Measurements from ENCODE around the gene KCNC1. TPM values are rescaled to one million over a fixed set of nuclear protein-coding genes. Genes with fewer than 3 reads are reported as not detected.

Gene KCNC1
- total RNA-seq, 1 donor from 2014 or later, result not detected

DNA sequence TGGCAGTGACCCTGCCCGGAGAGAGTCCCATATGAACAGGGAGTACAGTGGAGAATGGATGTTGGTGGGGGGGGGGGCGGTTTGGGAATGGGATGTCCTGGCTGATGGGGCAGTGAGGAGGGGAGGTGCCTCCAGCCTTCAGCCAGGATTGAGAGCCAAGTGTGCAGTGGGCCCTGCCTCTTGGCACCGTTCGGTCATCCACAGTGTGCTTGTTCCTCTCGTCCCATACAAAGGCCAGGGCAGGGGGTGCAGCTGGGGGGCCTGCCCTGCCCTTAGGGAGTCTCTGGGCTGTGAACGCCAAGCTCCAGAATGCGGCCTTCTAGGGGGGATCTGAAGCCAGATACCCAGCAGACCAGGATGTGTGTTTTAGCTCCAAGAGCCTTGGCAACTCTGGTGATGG, 34.0 kb downstream of the KCNC1 start:
- Mint-ChIP-seq H3K27ac (no peak overlapping the region), H3K4me1 (ENCODE audit: low read depth) (no peaks in the 10 kb centered on the region), H3K36me3 (ENCODE audit: low read depth) (no peaks in the 10 kb centered on the region), H3K27me3 (ENCODE audit: low read depth) (no peaks in the 10 kb centered on the region), H3K4me3 (ENCODE audit: low read depth) (no peak overlapping the region), H3K9me3 (no peaks in the 10 kb centered on the region)
- intact Hi-C loops (cut with micrococcal nuclease), result no loop called here
- no peak for DNase-seq (ENCODE audit: low spot score)

- intact Hi-C loops (cut with micrococcal nuclease), result no loop called here
- no peak overlapping the region for H3K27ac Mint-ChIP-seq
- H3K9me3 Mint-ChIP-seq, result no peaks in the 10 kb centered on the region
- H3K4me3 Mint-ChIP-seq (ENCODE audit: low read depth), result no peak overlapping the region
- no peak for DNase-seq (ENCODE audit: low spot score)
- no peaks in the 10 kb centered on the region for H3K36me3 Mint-ChIP-seq (ENCODE audit: low read depth)
- no peaks in the 10 kb centered on the region for H3K4me1 Mint-ChIP-seq (ENCODE audit: low read depth)
- H3K27me3 Mint-ChIP-seq (ENCODE audit: low read depth), result no peaks in the 10 kb centered on the region
Observed at GRCh38 chr11:17769218-17769617, 34.6 kb downstream of the KCNC1 start.

DNA sequence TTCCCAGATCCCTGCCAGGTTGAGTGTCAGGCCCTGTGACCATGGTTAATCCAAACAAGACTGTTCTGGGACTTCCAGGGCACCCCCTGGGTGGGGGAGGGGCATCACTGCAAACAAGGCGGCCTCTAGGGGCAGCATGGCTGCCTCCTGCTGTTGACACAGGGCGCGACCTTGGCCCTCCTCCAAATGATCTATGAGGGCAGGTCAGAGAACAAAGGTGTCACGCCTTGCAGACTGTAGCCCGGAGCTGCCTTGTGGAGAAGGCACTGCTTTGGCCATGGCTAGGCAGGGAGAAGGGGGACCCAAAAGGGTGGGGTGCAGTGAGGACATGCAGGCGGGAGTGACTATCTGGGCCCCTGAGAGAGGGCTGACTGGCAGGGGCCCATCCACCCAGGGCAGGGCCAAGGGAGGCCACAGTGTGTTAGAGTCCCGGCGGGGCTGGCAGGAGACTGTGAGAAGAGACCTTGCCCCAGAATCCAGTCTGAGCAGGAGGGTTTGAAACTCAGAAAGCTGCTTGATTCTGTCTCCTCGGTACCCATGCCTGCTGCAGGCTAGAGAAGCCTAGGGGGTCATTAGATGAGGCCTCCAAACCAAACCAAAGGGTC, 35.6 kb downstream of the KCNC1 start:
- Mint-ChIP-seq H3K36me3 (ENCODE audit: low read depth) (no peaks in the 10 kb centered on the region), H3K4me3 (ENCODE audit: low read depth) (no peak overlapping the region), H3K27ac (no peak overlapping the region), H3K27me3 (ENCODE audit: low read depth) (no peaks in the 10 kb centered on the region), H3K4me1 (ENCODE audit: low read depth) (no peaks in the 10 kb centered on the region), H3K9me3 (no peaks in the 10 kb centered on the region)
- intact Hi-C loops (cut with micrococcal nuclease), result no loop called here
- DNase-seq (ENCODE audit: low spot score), result no peak

- no peaks in the 10 kb centered on the region for H3K27me3 Mint-ChIP-seq (ENCODE audit: low read depth)
- H3K4me1 Mint-ChIP-seq (ENCODE audit: low read depth), result no peaks in the 10 kb centered on the region
- H3K36me3 Mint-ChIP-seq (ENCODE audit: low read depth), result no peaks in the 10 kb centered on the region
- intact Hi-C loops (cut with micrococcal nuclease), result no loop called here
- H3K4me3 Mint-ChIP-seq (ENCODE audit: low read depth), result no peak overlapping the region
- no peaks in the 10 kb centered on the region for H3K9me3 Mint-ChIP-seq
- no peak overlapping the region for H3K27ac Mint-ChIP-seq
- no peak for DNase-seq (ENCODE audit: low spot score)
Observed at GRCh38 chr11:17770917-17771316, 36.3 kb downstream of the KCNC1 start.

- Mint-ChIP-seq H3K27me3 (ENCODE audit: low read depth) (no peaks in the 10 kb centered on the region), H3K36me3 (ENCODE audit: low read depth) (no peaks in the 10 kb centered on the region), H3K27ac (no peak overlapping the region), H3K9me3 (no peaks in the 10 kb centered on the region), H3K4me1 (ENCODE audit: low read depth) (no peaks in the 10 kb centered on the region), H3K4me3 (ENCODE audit: low read depth) (no peak overlapping the region)
- intact Hi-C loops (cut with micrococcal nuclease), result no loop called here
- no peak for DNase-seq (ENCODE audit: low spot score)
Observed at GRCh38 chr11:17771415-17771814, 36.8 kb downstream of the KCNC1 start.

GRCh38 chr11:17771841-17772401, 37.3 kb downstream of the KCNC1 start:
- Mint-ChIP-seq H3K27ac (no peak overlapping the region), H3K4me3 (ENCODE audit: low read depth) (no peak overlapping the region), H3K27me3 (ENCODE audit: low read depth) (no peaks in the 10 kb centered on the region), H3K9me3 (no peaks in the 10 kb centered on the region), H3K4me1 (ENCODE audit: low read depth) (no peaks in the 10 kb centered on the region), H3K36me3 (ENCODE audit: low read depth) (no peaks in the 10 kb centered on the region)
- DNase-seq (ENCODE audit: low spot score), result no peak
- intact Hi-C loops (cut with micrococcal nuclease), result no loop called here

DNA sequence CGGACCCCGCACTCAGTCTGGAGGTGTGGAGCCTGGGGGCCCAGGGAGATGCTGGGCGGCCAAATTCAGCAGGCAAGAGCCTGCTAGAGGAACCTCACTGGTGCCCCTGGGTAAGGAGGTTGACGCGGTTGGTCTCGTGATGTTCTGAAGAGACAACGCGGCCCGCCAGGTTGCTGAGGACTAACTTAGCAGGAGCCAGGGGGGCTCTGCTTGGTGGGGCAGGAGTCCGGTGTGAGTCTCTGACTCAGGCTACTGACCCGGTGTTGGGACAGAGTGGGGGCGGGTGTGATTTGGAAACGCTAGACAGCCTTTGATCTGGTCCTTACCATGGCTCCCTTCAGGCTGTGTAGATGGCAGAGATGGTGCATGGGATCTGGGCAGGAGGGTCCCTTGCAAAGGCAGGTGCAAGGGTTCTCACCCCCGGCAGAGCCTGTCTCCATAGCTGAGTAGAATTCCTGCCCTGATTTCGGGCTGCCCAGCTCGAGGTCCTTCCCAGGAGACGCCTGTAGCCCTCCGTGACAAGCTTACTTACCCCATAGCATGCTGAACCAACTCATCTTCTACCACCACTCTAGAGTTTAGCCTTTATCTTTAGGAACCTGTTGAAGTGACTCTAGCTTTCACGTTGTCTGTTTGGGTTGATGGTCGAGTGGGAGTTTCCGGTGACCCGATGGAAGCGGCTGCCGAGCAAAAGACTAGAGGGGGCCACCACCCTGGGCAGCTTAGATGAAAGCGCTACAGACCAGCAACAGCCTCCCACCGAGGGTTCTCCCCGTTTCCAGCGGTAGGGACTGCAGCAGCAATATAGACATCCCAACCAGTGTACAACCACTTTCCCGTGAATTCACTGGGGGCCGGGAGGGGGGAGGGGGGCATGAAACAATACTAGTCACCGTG, 38.4 kb downstream of the KCNC1 start:
- no peak overlapping the region for H3K27ac Mint-ChIP-seq
- intact Hi-C loops (cut with micrococcal nuclease), result no loop called here

DNA sequence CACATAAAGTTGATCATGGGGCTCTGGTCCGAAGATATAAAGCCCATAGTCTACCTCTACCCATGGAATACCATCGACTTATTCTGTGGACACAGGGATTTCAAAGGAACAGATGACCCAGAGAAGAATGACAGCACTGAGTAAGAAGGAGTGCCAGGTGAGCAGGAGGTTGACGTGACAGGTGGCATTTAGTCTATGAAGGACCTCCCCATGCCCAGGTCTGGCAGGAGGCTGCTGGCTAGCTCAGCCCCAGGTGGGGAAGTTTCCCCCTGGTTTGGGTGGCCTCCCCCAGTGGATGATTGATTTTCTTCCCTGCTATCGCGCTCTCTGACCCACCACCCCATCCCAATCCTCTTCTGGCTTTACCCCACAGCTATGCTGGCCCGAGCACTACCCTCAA, 39.1 kb downstream of the KCNC1 start:
- DNase-seq (ENCODE audit: low spot score), result no peak
- Mint-ChIP-seq H3K4me1 (ENCODE audit: low read depth) (no peaks in the 10 kb centered on the region), H3K9me3 (no peaks in the 10 kb centered on the region), H3K36me3 (ENCODE audit: low read depth) (no peaks in the 10 kb centered on the region), H3K4me3 (ENCODE audit: low read depth) (no peak overlapping the region), H3K27ac (no peak overlapping the region), H3K27me3 (ENCODE audit: low read depth) (no peaks in the 10 kb centered on the region)
- intact Hi-C loops (cut with micrococcal nuclease), result no loop called here

More for the DNA sequence above, 38.4 kb downstream of the KCNC1 start:
- H3K27me3 Mint-ChIP-seq (ENCODE audit: low read depth), result no peaks in the 10 kb centered on the region
- no peaks in the 10 kb centered on the region for H3K4me1 Mint-ChIP-seq (ENCODE audit: low read depth)
- no peak for DNase-seq (ENCODE audit: low spot score)
- no peak overlapping the region for H3K4me3 Mint-ChIP-seq (ENCODE audit: low read depth)
- no peaks in the 10 kb centered on the region for H3K36me3 Mint-ChIP-seq (ENCODE audit: low read depth)
- H3K9me3 Mint-ChIP-seq, result no peaks in the 10 kb centered on the region

DNA sequence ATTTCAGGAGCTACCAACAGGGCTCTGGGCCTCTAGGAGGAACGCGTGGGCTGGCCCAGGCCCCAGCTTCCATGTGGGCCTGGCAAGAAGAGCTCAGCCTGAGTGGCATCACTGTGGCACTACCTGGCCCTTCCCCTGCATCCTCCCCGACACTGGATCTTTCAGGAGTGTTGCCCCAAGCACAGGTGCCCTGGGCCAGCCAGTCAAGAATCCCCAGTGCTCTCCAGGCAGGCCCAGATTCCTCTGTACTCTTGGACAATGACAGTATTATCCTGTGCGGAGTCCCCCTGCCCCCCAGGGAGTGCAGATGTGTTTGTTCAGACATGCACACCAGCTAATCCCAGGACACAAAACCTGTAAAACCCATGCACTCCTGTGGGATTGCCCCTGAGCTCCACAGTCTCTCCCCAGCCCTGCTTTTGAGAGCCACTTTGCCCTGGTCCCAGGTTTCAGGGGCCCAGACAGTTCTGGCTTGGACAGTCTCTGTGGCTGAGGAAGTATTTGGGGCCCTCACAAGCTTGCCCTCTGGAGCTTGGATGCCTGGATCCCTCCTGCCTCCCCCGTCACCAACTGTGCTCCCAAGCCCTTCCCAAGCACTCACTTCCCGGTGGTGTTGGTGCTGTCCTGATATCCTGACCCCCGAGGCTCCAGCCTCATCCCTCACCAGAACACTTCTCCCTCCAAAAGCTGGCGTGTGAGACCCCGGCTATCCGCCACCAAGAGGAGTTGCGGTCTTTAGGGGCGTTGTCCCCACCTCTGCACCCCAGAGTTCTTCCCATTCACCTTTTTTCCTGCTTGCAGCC, 39.9 kb downstream of the KCNC1 start:
- no peaks in the 10 kb centered on the region for H3K27me3 Mint-ChIP-seq (ENCODE audit: low read depth)
- no peak overlapping the region for H3K4me3 Mint-ChIP-seq (ENCODE audit: low read depth)
- H3K36me3 Mint-ChIP-seq (ENCODE audit: low read depth), result no peaks in the 10 kb centered on the region
- no peak for DNase-seq (ENCODE audit: low spot score)
- intact Hi-C loops (cut with micrococcal nuclease), result no loop called here
- H3K27ac Mint-ChIP-seq, result no peak overlapping the region
- H3K4me1 Mint-ChIP-seq (ENCODE audit: low read depth), result no peaks in the 10 kb centered on the region
- no peaks in the 10 kb centered on the region for H3K9me3 Mint-ChIP-seq

DNA sequence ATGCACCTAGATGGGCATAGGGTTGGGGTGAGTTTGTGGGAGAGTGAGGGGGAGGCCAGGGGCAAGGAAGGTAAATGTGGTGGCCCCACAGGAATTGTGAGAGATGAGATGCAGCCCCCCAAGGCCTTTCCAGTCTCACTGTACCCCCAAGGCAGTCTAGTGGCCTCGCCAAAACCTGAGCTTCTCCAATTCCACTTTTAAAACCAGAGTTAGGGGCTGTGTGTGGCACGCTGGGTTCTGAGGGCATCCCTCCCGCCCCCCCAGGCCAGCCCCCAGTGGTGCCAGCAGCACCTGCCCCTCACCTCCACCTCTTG, 40.4 kb downstream of the KCNC1 start:
- Mint-ChIP-seq H3K36me3 (ENCODE audit: low read depth) (no peaks in the 10 kb centered on the region), H3K27me3 (ENCODE audit: low read depth) (no peaks in the 10 kb centered on the region), H3K27ac (no peak overlapping the region), H3K4me3 (ENCODE audit: low read depth) (no peak overlapping the region), H3K4me1 (ENCODE audit: low read depth) (no peaks in the 10 kb centered on the region), H3K9me3 (no peaks in the 10 kb centered on the region)
- DNase-seq (ENCODE audit: low spot score), result no peak
- intact Hi-C loops (cut with micrococcal nuclease), result no loop called here

GRCh38 chr11:17775507-17776211, 41.1 kb downstream of the KCNC1 start:
- H3K27me3 Mint-ChIP-seq (ENCODE audit: low read depth), result no peaks in the 10 kb centered on the region
- no peak overlapping the region for H3K27ac Mint-ChIP-seq
- DNase-seq (ENCODE audit: low spot score), result no peak
- intact Hi-C loops (cut with micrococcal nuclease), result no loop called here
- H3K9me3 Mint-ChIP-seq, result no peaks in the 10 kb centered on the region
- H3K4me1 Mint-ChIP-seq (ENCODE audit: low read depth), result no peaks in the 10 kb centered on the region
- H3K4me3 Mint-ChIP-seq (ENCODE audit: low read depth), result no peak overlapping the region
- H3K36me3 Mint-ChIP-seq (ENCODE audit: low read depth), result no peaks in the 10 kb centered on the region

DNA sequence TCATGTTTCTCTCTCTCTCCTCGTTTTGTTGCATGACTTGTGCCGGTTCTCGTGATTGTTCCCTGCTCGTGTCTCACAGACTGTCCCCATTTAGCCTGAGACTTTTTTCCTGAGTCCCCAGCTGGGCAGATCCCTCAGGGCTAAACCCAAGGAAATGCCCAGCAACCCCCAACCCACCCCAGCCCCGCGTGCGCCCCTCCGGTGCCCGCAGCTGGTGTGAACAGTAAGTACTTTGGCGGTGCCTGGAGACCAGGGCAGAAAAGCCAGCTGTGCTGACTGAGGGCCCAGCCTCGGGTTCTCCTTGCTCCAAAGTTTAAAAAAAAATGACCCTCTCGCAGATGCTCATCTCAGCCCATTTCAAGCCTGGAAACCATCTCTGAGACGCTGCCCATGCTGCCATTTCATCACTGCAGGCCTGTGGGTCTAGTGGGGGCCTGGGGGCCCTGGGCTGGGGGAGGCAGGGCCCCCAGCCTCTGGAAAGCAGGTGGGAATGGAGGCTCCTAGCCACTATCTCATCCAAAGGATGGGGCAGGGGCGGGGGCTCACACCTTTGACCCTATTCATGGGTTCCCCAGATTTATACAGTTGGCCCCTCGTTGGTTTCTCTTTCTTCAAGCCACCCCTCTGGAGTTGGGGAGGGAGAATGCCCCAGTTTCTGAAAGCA, 41.8 kb downstream of the KCNC1 start:
- Mint-ChIP-seq H3K4me1 (ENCODE audit: low read depth) (no peaks in the 10 kb centered on the region), H3K27ac (no peak overlapping the region), H3K4me3 (ENCODE audit: low read depth) (no peak overlapping the region), H3K27me3 (ENCODE audit: low read depth) (no peaks in the 10 kb centered on the region), H3K9me3 (no peaks in the 10 kb centered on the region), H3K36me3 (ENCODE audit: low read depth) (no peaks in the 10 kb centered on the region)
- intact Hi-C loops (cut with micrococcal nuclease), result no loop called here
- DNase-seq (ENCODE audit: low spot score), result no peak

All from activated T-helper 2 cell treated with anti-CD3 and anti-CD28 coated beads, Interferon-gamma antibody, Interleukin-2, Interleukin-4, amounts not matched to agents 10 μg/mL and 5 μg/mL and 100 μg/mL, durations not matched to agents 14 hours and 24 hours and 36 hours (primary cell).